ENCODE data around the gene DNAI2. TPM values are rescaled to one million over a fixed set of nuclear protein-coding genes. Genes with fewer than 3 reads are reported as not detected.
"Not testable (repeated sequence)": the region's sequence is repeated elsewhere in the genome, so short reads cannot be mapped to it uniquely, and the experiment has no call there.

DNAI2 gene
- total RNA-seq, 1 experiment from 2014 or later = 0.26 TPM

DNA sequence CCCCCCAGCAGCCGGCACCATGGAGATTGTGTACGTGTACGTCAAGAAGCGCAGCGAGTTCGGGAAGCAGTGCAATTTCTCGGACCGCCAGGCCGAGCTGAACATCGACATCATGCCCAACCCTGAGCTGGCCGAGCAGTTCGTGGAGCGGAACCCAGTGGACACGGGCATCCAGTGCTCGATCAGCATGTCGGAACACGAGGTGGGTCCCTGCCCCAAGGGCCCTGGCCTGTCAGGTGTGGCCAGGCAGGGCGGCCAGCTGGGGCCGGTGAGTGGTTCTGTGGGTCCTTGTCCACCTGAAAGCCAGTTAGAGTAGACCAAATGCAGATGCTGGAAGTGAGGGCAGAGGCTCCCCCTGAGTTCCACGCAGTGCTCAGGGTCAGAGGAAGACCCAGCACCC lies 7.8 kb downstream of the DNAI2 start:
- CTCF ChIA-PET = interaction anchor here (1.9 kb wide), 1 partner anchor 82 kb away, joined by 7 read pairs; no protein-coding TSS in a partner anchor
- no peak for ATAC-seq
- no peaks in the 10 kb centered on the region for H3K9me3 Mint-ChIP-seq
- TF ChIP-seq, protein P1, sequence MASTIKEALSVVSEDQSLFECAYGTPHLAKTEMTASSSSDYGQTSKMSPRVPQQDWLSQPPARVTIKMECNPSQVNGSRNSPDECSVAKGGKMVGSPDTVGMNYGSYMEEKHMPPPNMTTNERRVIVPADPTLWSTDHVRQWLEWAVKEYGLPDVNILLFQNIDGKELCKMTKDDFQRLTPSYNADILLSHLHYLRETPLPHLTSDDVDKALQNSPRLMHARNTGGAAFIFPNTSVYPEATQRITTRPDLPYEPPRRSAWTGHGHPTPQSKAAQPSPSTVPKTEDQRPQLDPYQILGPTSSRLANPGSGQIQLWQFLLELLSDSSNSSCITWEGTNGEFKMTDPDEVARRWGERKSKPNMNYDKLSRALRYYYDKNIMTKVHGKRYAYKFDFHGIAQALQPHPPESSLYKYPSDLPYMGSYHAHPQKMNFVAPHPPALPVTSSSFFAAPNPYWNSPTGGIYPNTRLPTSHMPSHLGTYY (CRISPR knock-in tag; IDR thresholded peaks at IDR 0.05) = no peak
- no peak for TF ChIP-seq ZNF263 (CRISPR knock-in tag; IDR thresholded peaks at IDR 0.05; ENCODE audit: low read depth)
- TF ChIP-seq, protein P2, sequence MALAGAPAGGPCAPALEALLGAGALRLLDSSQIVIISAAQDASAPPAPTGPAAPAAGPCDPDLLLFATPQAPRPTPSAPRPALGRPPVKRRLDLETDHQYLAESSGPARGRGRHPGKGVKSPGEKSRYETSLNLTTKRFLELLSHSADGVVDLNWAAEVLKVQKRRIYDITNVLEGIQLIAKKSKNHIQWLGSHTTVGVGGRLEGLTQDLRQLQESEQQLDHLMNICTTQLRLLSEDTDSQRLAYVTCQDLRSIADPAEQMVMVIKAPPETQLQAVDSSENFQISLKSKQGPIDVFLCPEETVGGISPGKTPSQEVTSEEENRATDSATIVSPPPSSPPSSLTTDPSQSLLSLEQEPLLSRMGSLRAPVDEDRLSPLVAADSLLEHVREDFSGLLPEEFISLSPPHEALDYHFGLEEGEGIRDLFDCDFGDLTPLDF (CRISPR knock-in tag; IDR thresholded peaks at IDR 0.05) = no peak
- no peak for TF ChIP-seq MYBL2 (CRISPR knock-in tag; IDR thresholded peaks at IDR 0.05)
- TF ChIP-seq, protein P3, sequence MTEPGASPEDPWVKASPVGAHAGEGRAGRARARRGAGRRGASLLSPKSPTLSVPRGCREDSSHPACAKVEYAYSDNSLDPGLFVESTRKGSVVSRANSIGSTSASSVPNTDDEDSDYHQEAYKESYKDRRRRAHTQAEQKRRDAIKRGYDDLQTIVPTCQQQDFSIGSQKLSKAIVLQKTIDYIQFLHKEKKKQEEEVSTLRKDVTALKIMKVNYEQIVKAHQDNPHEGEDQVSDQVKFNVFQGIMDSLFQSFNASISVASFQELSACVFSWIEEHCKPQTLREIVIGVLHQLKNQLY (CRISPR knock-in tag; IDR thresholded peaks at IDR 0.05) = no peak
- no peak for TF ChIP-seq GTF2I (CRISPR knock-in tag; conservative IDR thresholded peaks at IDR 0.05)
- TF ChIP-seq KAT7 (CRISPR knock-in tag; IDR thresholded peaks at IDR 0.05; ENCODE audit: borderline replicate concordance) = no peak
- no peak for TF ChIP-seq IRF2 (CRISPR knock-in tag; IDR thresholded peaks at IDR 0.05; ENCODE audit: borderline replicate concordance, low read depth)
- TF ChIP-seq SOX15 (CRISPR knock-in tag; IDR thresholded peaks at IDR 0.05) = no peak
- TF ChIP-seq NFE2L1 (CRISPR knock-in tag; IDR thresholded peaks at IDR 0.05) = no peak
- no peak for TF ChIP-seq NR3C1 (CRISPR knock-in tag; conservative IDR thresholded peaks at IDR 0.05; ENCODE audit: low read depth)
- TF ChIP-seq, protein P4, sequence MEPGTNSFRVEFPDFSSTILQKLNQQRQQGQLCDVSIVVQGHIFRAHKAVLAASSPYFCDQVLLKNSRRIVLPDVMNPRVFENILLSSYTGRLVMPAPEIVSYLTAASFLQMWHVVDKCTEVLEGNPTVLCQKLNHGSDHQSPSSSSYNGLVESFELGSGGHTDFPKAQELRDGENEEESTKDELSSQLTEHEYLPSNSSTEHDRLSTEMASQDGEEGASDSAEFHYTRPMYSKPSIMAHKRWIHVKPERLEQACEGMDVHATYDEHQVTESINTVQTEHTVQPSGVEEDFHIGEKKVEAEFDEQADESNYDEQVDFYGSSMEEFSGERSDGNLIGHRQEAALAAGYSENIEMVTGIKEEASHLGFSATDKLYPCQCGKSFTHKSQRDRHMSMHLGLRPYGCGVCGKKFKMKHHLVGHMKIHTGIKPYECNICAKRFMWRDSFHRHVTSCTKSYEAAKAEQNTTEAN (CRISPR knock-in tag; IDR thresholded peaks at IDR 0.05) = no peak
- no peak for TF ChIP-seq ZNF232 (CRISPR knock-in tag; IDR thresholded peaks at IDR 0.05)
- TF ChIP-seq FOXJ3 (CRISPR knock-in tag; IDR thresholded peaks at IDR 0.05; ENCODE audit: borderline replicate concordance) = no peak
- TF ChIP-seq TEAD4 (CRISPR knock-in tag; IDR thresholded peaks at IDR 0.05) = no peak
- TF ChIP-seq NFATC4 (CRISPR knock-in tag; IDR thresholded peaks at IDR 0.05) = no peak
- no peak for TF ChIP-seq TEAD1 (CRISPR knock-in tag; IDR thresholded peaks at IDR 0.05)
- TF ChIP-seq ZNF317 (CRISPR knock-in tag; IDR thresholded peaks at IDR 0.05; ENCODE audit: borderline replicate concordance, low read depth) = no peak
- no peak for TF ChIP-seq CREB1 (CRISPR knock-in tag; IDR thresholded peaks at IDR 0.05)
- TF ChIP-seq, protein P5, sequence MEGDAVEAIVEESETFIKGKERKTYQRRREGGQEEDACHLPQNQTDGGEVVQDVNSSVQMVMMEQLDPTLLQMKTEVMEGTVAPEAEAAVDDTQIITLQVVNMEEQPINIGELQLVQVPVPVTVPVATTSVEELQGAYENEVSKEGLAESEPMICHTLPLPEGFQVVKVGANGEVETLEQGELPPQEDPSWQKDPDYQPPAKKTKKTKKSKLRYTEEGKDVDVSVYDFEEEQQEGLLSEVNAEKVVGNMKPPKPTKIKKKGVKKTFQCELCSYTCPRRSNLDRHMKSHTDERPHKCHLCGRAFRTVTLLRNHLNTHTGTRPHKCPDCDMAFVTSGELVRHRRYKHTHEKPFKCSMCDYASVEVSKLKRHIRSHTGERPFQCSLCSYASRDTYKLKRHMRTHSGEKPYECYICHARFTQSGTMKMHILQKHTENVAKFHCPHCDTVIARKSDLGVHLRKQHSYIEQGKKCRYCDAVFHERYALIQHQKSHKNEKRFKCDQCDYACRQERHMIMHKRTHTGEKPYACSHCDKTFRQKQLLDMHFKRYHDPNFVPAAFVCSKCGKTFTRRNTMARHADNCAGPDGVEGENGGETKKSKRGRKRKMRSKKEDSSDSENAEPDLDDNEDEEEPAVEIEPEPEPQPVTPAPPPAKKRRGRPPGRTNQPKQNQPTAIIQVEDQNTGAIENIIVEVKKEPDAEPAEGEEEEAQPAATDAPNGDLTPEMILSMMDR (IDR thresholded peaks at IDR 0.05) = no peak
- no peak overlapping the region for H3K27ac Mint-ChIP-seq
- no peaks in the 10 kb centered on the region for H3K36me3 Mint-ChIP-seq
- peaks cover 7% of the 10 kb centered on the region; the same call in 1 of the 2 replicates for H3K4me1 Mint-ChIP-seq
- no peaks in the 10 kb centered on the region; the same call in 1 of the 2 replicates for H3K27me3 Mint-ChIP-seq (ENCODE audit: low read depth)
- POLR2A ChIA-PET = no interaction called here
- no peak overlapping the region for H3K4me3 Mint-ChIP-seq
- no peak for DNase-seq (ENCODE audit: low spot score)

DNA sequence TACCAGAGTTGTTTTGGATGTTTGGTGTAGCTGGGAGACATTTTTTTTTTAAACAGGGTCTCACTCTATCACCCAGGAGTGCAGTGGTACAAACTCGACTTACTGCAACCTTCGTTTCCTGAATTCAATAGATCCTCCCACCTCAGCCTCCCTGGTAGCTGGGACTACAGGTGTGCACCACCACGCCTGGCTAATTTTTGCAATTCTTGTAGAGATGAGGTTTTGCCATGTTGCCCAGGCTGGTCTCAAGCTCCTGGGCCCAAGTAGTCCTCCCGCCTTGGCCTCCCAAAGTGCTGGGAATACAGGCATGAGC lies 8.2 kb downstream of the DNAI2 start:
- ATAC-seq; H3K4me1 Mint-ChIP-seq; H3K36me3 Mint-ChIP-seq; H3K9me3 Mint-ChIP-seq; H3K4me3 Mint-ChIP-seq; POLR2A ChIA-PET; H3K27me3 Mint-ChIP-seq (ENCODE audit: low read depth); H3K27ac Mint-ChIP-seq; DNase-seq (ENCODE audit: low spot score): not testable (repeated sequence)
- CTCF ChIA-PET = interaction anchor here (1.9 kb wide), 1 partner anchor 82 kb away, joined by 7 read pairs; no protein-coding TSS in a partner anchor

Data from WTC11 (cell line).